Liver (tissue), 9 donors: ENCODE measurements around the gene TTC28. TPM values are rescaled to one million over a fixed set of nuclear protein-coding genes. Genes with fewer than 3 reads are reported as not detected.

Source experiments
- DNase-seq: peaks from one replicate; pipeline ENCODE4 v3.0.0-alpha.2; 2017; ENCODE audit warnings: low spot score
- H3K27ac ChIP-seq, 2 donors: one replicate each; pipeline ENCODE4 v1.7.0; 2013; ENCODE audit warnings: inconsistent platforms in 2 of 2, low read length in 2 of 2, control low read depth in 1 of 2, low read depth in 1 of 2, mild to moderate bottlenecking in 1 of 2
- H3K27me3 ChIP-seq, 4 donors: one replicate each; pipeline versions ENCODE4 v1.6.1 to v1.7.0; 2013; ENCODE audit warnings: low read length in 3 of 4, inconsistent platforms in 1 of 4, mild to moderate bottlenecking in 1 of 4, moderate library complexity in 1 of 4; ENCODE audit not compliant: control insufficient read depth in 4 of 4, insufficient read depth in 4 of 4
- H3K36me3 ChIP-seq, 4 donors: one replicate each; pipeline versions ENCODE4 v1.6.1 to v1.7.0; 2013; ENCODE audit warnings: low read length in 3 of 4, mild to moderate bottlenecking in 3 of 4, low read depth in 1 of 4, moderate library complexity in 1 of 4; ENCODE audit not compliant: control insufficient read depth in 4 of 4, insufficient read depth in 3 of 4
- H3K4me1 ChIP-seq, 4 donors: one replicate each; pipeline versions ENCODE4 v1.6.1 to v1.7.0; 2013; ENCODE audit warnings: low read length in 3 of 4, mild to moderate bottlenecking in 3 of 4, moderate library complexity in 1 of 4; ENCODE audit not compliant: control insufficient read depth in 4 of 4, insufficient read depth in 4 of 4
- H3K4me3 ChIP-seq, 3 donors: one replicate each; pipeline versions ENCODE4 v1.6.1 to v1.7.0; 2013; ENCODE audit warnings: low read length in 3 of 3, control low read depth in 1 of 3, low read depth in 1 of 3, mild to moderate bottlenecking in 1 of 3
- H3K9ac ChIP-seq, 2 donors: one replicate each; pipeline ENCODE4 v1.7.0; 2013; ENCODE audit warnings: low read length in 2 of 2, mild to moderate bottlenecking in 2 of 2, moderate library complexity in 2 of 2, control low read depth in 1 of 2, low read depth in 1 of 2
- H3K9me3 ChIP-seq, 4 donors: one replicate each; pipeline versions ENCODE4 v1.6.1 to v1.7.0; 2013; ENCODE audit warnings: low read length in 3 of 4; ENCODE audit not compliant: control insufficient read depth in 4 of 4
- ATF3 ChIP-seq: IDR thresholded peaks from 2 replicates; pipeline ENCODE4 v1.6.1; 2016; ENCODE audit warnings: antibody characterized with exemption
- CTCF ChIP-seq: fragments of 150-350 bp; IDR thresholded peaks from 2 replicates; pipeline ENCODE4 v1.5.1; 2017; ENCODE audit warnings: improper control_type of control experiment, low read depth, low read length; ENCODE audit not compliant: missing input control
- EGR1 ChIP-seq, 2 donors: IDR thresholded peaks; 2 replicates each; pipeline ENCODE4 v1.6.1; 2016 to 2018; ENCODE audit warnings: antibody characterized with exemption in 2 of 2, low read depth in 2 of 2
- FOXA1 ChIP-seq: IDR thresholded peaks from 2 replicates; pipeline ENCODE4 v1.6.1; 2016; ENCODE audit warnings: antibody characterized with exemption
- FOXA2 ChIP-seq: IDR thresholded peaks from 2 replicates; pipeline ENCODE4 v1.6.1; 2016; ENCODE audit warnings: antibody characterized with exemption
- GABPA ChIP-seq, 2 donors: IDR thresholded peaks in 1 of 2; conservative IDR thresholded peaks in 1 of 2; 2 replicates each; pipeline ENCODE4 v1.6.1; 2016; ENCODE audit warnings: antibody characterized with exemption in 2 of 2, mild to moderate bottlenecking in 1 of 2, moderate library complexity in 1 of 2
- HNF4A ChIP-seq, 2 donors: conservative IDR thresholded peaks; 2 replicates each; pipeline ENCODE4 v1.6.1; 2016; ENCODE audit warnings: antibody characterized with exemption in 2 of 2, mild to moderate bottlenecking in 2 of 2
- HNF4G ChIP-seq: IDR thresholded peaks from 2 replicates; pipeline ENCODE4 v1.6.1; 2016; ENCODE audit warnings: antibody characterized with exemption
- JUND ChIP-seq, 2 donors: IDR thresholded peaks; 2 replicates each; pipeline ENCODE4 v1.6.1; 2016; ENCODE audit warnings: antibody characterized with exemption in 2 of 2
- MAX ChIP-seq: IDR thresholded peaks from 2 replicates; pipeline ENCODE4 v1.6.1; 2016; ENCODE audit warnings: antibody characterized with exemption
- NR2F2 ChIP-seq: IDR thresholded peaks from 2 replicates; pipeline ENCODE4 v1.6.1; 2016; ENCODE audit warnings: antibody characterized with exemption
- RAD21 ChIP-seq, 2 donors: IDR thresholded peaks; 2 replicates each; pipeline ENCODE4 v1.6.1; 2016; ENCODE audit warnings: antibody characterized with exemption in 2 of 2, mild to moderate bottlenecking in 2 of 2
- REST ChIP-seq: IDR thresholded peaks from 2 replicates; pipeline ENCODE4 v1.6.1; 2016; ENCODE audit warnings: antibody characterized with exemption, mild to moderate bottlenecking
- RXRA ChIP-seq, 2 donors: IDR thresholded peaks; 2 replicates each; pipeline ENCODE4 v1.6.1; 2017 to 2018; ENCODE audit warnings: antibody characterized with exemption in 2 of 2, mild to moderate bottlenecking in 1 of 2
- SP1 ChIP-seq: IDR thresholded peaks from 2 replicates; pipeline ENCODE4 v1.6.1; 2018; ENCODE audit warnings: antibody characterized with exemption, mild to moderate bottlenecking
- TAF1 ChIP-seq: conservative IDR thresholded peaks from 2 replicates; pipeline ENCODE4 v1.6.1; 2016; ENCODE audit warnings: antibody characterized with exemption, mild to moderate bottlenecking
- YY1 ChIP-seq: IDR thresholded peaks from 2 replicates; pipeline ENCODE4 v1.6.1; 2016; ENCODE audit warnings: antibody characterized with exemption, mild to moderate bottlenecking
- ZBTB33 ChIP-seq: IDR thresholded peaks from 2 replicates; pipeline ENCODE4 v1.6.1; 2016; ENCODE audit warnings: antibody characterized with exemption
- WGBS: extraction: QIAGEN DNeasy Blood & Tissue Kit; methylation state at CpG from one replicate; pipeline ENCODE4 v1.1.7; 2013; 5-methylcytosine and 5-hydroxymethylcytosine counted together
- polyA plus RNA-seq, 2 donors: library from polyadenylated mRNA; stranded (reverse) in 1 of 2; unstranded in 1 of 2; fragments of 200-250 nt in 1 of 2; fragments of >200 nt in 1 of 2; fragmentation: Nextera tagmentation in 1 of 2; extraction: Ambion mirVana in 1 of 2; gene quantifications; one replicate each; pipeline versions ENCODE4 v1.2.1 to v1.2.3, GENCODE V29; 2013 to 2015
- total RNA-seq, 2 donors: library from RNA; depleted of rRNA; stranded (reverse); fragments of >200 nt; gene quantifications; one replicate each; pipeline ENCODE4 v1.2.3, GENCODE V29; 2014
- donor health status: healthy.
- donor health status: healthy.
- donor health status: healthy.
- donor health status: healthy.
- donor health status: healthy.

The TTC28 gene
- total and polyA plus RNA-seq, 4 donors = 4.2 to 19.4 (median 5.9) TPM

- Histone ChIP-seq H3K27me3 (no peaks in the 10 kb centered on the region), H3K4me1 (no peaks in the 10 kb centered on the region), H3K9ac (no peak overlapping the region), H3K4me3 (no peak overlapping the region), H3K36me3 (no peaks in the 10 kb centered on the region), H3K27ac (no peak overlapping the region), H3K9me3 (no peaks in the 10 kb centered on the region)
- no peak for DNase-seq
- 93% methylated on average over 2 of the region's 2 CpGs for WGBS
- no peak for TF ChIP-seq FOXA2
- no peak for TF ChIP-seq MAX
- TF ChIP-seq SP1 = no peak
- TF ChIP-seq HNF4A (conservative IDR thresholded peaks at IDR 0.05) = no peak
- no peak for TF ChIP-seq ZBTB33
- no peak for TF ChIP-seq RXRA (IDR thresholded peaks at IDR 0.05)
- TF ChIP-seq GABPA (IDR thresholded peaks at IDR 0.05 in 1 of 2, conservative IDR thresholded peaks at IDR 0.05 in 1 of 2) = no peak
- no peak for TF ChIP-seq HNF4G
- no peak for TF ChIP-seq NR2F2
- no peak for TF ChIP-seq TAF1
- no peak for TF ChIP-seq YY1
- TF ChIP-seq FOXA1 = no peak
- no peak for TF ChIP-seq ATF3
- no peak for TF ChIP-seq CTCF
- TF ChIP-seq EGR1 (IDR thresholded peaks at IDR 0.05; ENCODE audit: low read depth in 2 of 2) = no peak
- TF ChIP-seq RAD21 (IDR thresholded peaks at IDR 0.05) = no peak
- TF ChIP-seq JUND (IDR thresholded peaks at IDR 0.05) = no peak
- no peak for TF ChIP-seq REST
These were observed 90.4 kb downstream of the TTC28 start for GRCh38 chr22:28589102-28589750.
